Myocyte (in vitro differentiated cells): ENCODE data around the gene JAZF1. TPM values are rescaled to one million over a fixed set of nuclear protein-coding genes. Genes with fewer than 3 reads are reported as not detected.
A peak's percentile ranks its signal among the peaks of the same experiment; 100 is the strongest.

Experiments
- DNase-seq: peaks from one replicate; pipeline ENCODE4 v3.0.0-alpha.2; 2012; ENCODE audit warnings: low read depth
- total RNA-seq: library from RNA; depleted of rRNA; stranded (reverse); fragments of >200 nt; gene quantifications from 2 replicates; pipeline ENCODE4 v1.2.3, GENCODE V29; 2014

JAZF1 gene
- total RNA-seq, 1 donor from 2014 or later, result 9.3 TPM

GRCh38 chr7:28112012-28112411 lies 68.6 kb downstream of the JAZF1 start:
- no peak for DNase-seq

GRCh38 chr7:28110427-28111012 lies 70.1 kb downstream of the JAZF1 start:
- DNase-seq, result no peak

- no peak for DNase-seq
Measured at GRCh38 chr7:28108747-28109146, 71.8 kb downstream of the JAZF1 start.

GRCh38 chr7:28107960-28108359 lies 72.6 kb downstream of the JAZF1 start:
- peak; percentile 68 for DNase-seq

GRCh38 chr7:28106321-28106829 lies 74.2 kb downstream of the JAZF1 start:
- peak; percentile 80 for DNase-seq

GRCh38 chr7:28105234-28105633 lies 75.4 kb downstream of the JAZF1 start:
- DNase-seq, result no peak

- no peak for DNase-seq
Measured at GRCh38 chr7:28104811-28105210, 75.8 kb downstream of the JAZF1 start.

- DNase-seq, result no peak
Measured at GRCh38 chr7:28104041-28104541, 76.5 kb downstream of the JAZF1 start.

GRCh38 chr7:28102797-28103196 lies 77.8 kb downstream of the JAZF1 start:
- peak; percentile 85 for DNase-seq

- DNase-seq, result peak; percentile 80
Measured at GRCh38 chr7:28096713-28097112, 83.9 kb downstream of the JAZF1 start.

GRCh38 chr7:28095231-28095630 lies 85.4 kb downstream of the JAZF1 start:
- DNase-seq, result no peak

GRCh38 chr7:28093623-28094232 lies 86.9 kb downstream of the JAZF1 start:
- peak; percentile 91 for DNase-seq

GRCh38 chr7:28091190-28091589 lies 89.4 kb downstream of the JAZF1 start:
- DNase-seq, result no peak

GRCh38 chr7:28088901-28089714 lies 91.5 kb downstream of the JAZF1 start:
- no peak for DNase-seq

- peak; percentile 39 for DNase-seq
Measured at GRCh38 chr7:28088032-28088431, 92.6 kb downstream of the JAZF1 start.

GRCh38 chr7:28086198-28086597 lies 94.4 kb downstream of the JAZF1 start:
- DNase-seq, result no peak

GRCh38 chr7:28083998-28084985 lies 96.3 kb downstream of the JAZF1 start:
- DNase-seq, result no peak

GRCh38 chr7:28083164-28083997 lies 97.2 kb downstream of the JAZF1 start:
- no peak for DNase-seq

- no peak for DNase-seq
Measured at GRCh38 chr7:28082071-28082470, 98.5 kb downstream of the JAZF1 start.

GRCh38 chr7:28081016-28081415 lies 99.6 kb downstream of the JAZF1 start:
- no peak for DNase-seq
